Neural progenitor cell (in vitro differentiated cells): ENCODE data around the gene TAS2R43.

ENCODE experiments used
- EZH2 ChIP-seq: fragments of 200-600 bp; sonication (generic); IDR thresholded peaks from 2 replicates; pipeline ENCODE4 v1.6.1; 2017; ENCODE audit warnings: antibody characterized with exemption, mild to moderate bottlenecking, moderate library complexity
- EZH2phosphoT487 ChIP-seq: fragments of 200-600 bp; sonication (generic); IDR thresholded peaks from 2 replicates; pipeline ENCODE4 v1.6.1; 2017; ENCODE audit warnings: antibody characterized with exemption
- TF ChIP-seq, protein P1 (sequence below): fragments of 200-600 bp; sonication (generic); IDR thresholded peaks from 2 replicates; pipeline ENCODE4 v1.5.1; 2017; ENCODE audit warnings: antibody characterized with exemption, mild to moderate bottlenecking

- TF ChIP-seq, protein P1, sequence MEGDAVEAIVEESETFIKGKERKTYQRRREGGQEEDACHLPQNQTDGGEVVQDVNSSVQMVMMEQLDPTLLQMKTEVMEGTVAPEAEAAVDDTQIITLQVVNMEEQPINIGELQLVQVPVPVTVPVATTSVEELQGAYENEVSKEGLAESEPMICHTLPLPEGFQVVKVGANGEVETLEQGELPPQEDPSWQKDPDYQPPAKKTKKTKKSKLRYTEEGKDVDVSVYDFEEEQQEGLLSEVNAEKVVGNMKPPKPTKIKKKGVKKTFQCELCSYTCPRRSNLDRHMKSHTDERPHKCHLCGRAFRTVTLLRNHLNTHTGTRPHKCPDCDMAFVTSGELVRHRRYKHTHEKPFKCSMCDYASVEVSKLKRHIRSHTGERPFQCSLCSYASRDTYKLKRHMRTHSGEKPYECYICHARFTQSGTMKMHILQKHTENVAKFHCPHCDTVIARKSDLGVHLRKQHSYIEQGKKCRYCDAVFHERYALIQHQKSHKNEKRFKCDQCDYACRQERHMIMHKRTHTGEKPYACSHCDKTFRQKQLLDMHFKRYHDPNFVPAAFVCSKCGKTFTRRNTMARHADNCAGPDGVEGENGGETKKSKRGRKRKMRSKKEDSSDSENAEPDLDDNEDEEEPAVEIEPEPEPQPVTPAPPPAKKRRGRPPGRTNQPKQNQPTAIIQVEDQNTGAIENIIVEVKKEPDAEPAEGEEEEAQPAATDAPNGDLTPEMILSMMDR: no peak
- TF ChIP-seq EZH2 (no peak), EZH2phosphoT487 (no peak)
Observed at GRCh38 chr12:11134305-11134704, 42.2 kb upstream of the TAS2R43 start, which contains the start of gene TAS2R30.
